Trophoblast cell (in vitro differentiated cells and primary cell): ENCODE data around the gene KCNG3.

Source experiments
- DNase-seq, 2 donors: peaks; one replicate each; pipeline ENCODE4 v3.0.0-alpha.2; 2016
- H2AFZ ChIP-seq: 2 replicates; pipeline ENCODE4 v1.6.1; 2013; ENCODE audit warnings: low read length, moderate library complexity, mild to moderate bottlenecking; ENCODE audit not compliant: insufficient read depth, poor library complexity
- H2AK5ac ChIP-seq: 2 replicates; pipeline ENCODE4 v1.6.1; 2013; ENCODE audit warnings: mild to moderate bottlenecking, low read length
- H2BK120ac ChIP-seq: 2 replicates; pipeline ENCODE4 v1.6.1; 2013; ENCODE audit warnings: low read length, mild to moderate bottlenecking, moderate library complexity; ENCODE audit not compliant: insufficient read depth, poor library complexity
- H2BK12ac ChIP-seq: 2 replicates; pipeline ENCODE4 v1.6.1; 2013; ENCODE audit warnings: mild to moderate bottlenecking, low read length, moderate library complexity
- H2BK5ac ChIP-seq: 2 replicates; pipeline ENCODE4 v1.6.1; 2013; ENCODE audit warnings: low read length, low read depth, moderate library complexity, mild to moderate bottlenecking; ENCODE audit not compliant: poor library complexity
- H3K14ac ChIP-seq: 2 replicates; pipeline ENCODE4 v1.6.1; 2013; ENCODE audit warnings: mild to moderate bottlenecking, low read length
- H3K18ac ChIP-seq: 2 replicates; pipeline ENCODE4 v1.6.1; 2013; ENCODE audit warnings: mild to moderate bottlenecking, low read length
- H3K23ac ChIP-seq: 2 replicates; pipeline ENCODE4 v1.6.1; 2013; ENCODE audit warnings: low read length
- H3K27ac ChIP-seq: 2 replicates; pipeline ENCODE4 v1.5.1; 2013; ENCODE audit warnings: low read depth, mild to moderate bottlenecking, inconsistent platforms, low read length, moderate library complexity
- H3K27me3 ChIP-seq: 2 replicates; pipeline ENCODE4 v1.6.1; 2013; ENCODE audit warnings: inconsistent platforms, mild to moderate bottlenecking, low read length, moderate library complexity; ENCODE audit not compliant: insufficient read depth
- H3K36me3 ChIP-seq, 2 experiments: 1 replicate in 1 of 2; 2 replicates in 1 of 2; pipeline ENCODE4 v1.6.1; 2013; ENCODE audit warnings: low read length in 2 of 2, mild to moderate bottlenecking in 2 of 2, moderate library complexity in 1 of 2; ENCODE audit not compliant: insufficient read depth in 2 of 2, control insufficient read depth in 1 of 2
- H3K4ac ChIP-seq: 2 replicates; pipeline ENCODE4 v1.6.1; 2013; ENCODE audit warnings: low read depth, mild to moderate bottlenecking, low read length, moderate library complexity
- H3K4me1 ChIP-seq, 2 experiments: 1 replicate in 1 of 2; 2 replicates in 1 of 2; pipeline ENCODE4 v1.6.1; 2013; ENCODE audit warnings: low read length in 2 of 2, mild to moderate bottlenecking in 2 of 2, moderate library complexity in 1 of 2; ENCODE audit not compliant: insufficient read depth in 2 of 2, control insufficient read depth in 1 of 2
- H3K4me2 ChIP-seq: 2 replicates; pipeline ENCODE4 v1.6.1; 2013; ENCODE audit warnings: inconsistent platforms, mild to moderate bottlenecking, low read length, moderate library complexity
- H3K4me3 ChIP-seq: 2 replicates; pipeline ENCODE4 v1.5.1; 2013; ENCODE audit warnings: mild to moderate bottlenecking, low read depth, low read length, inconsistent platforms
- H3K79me1 ChIP-seq: one replicate; pipeline ENCODE4 v1.6.1; 2013; ENCODE audit warnings: low read length
- H3K79me2 ChIP-seq: 2 replicates; pipeline ENCODE4 v1.6.1; 2013; ENCODE audit warnings: low read length, mild to moderate bottlenecking; ENCODE audit not compliant: control insufficient read depth, insufficient read depth, poor library complexity
- H3K9ac ChIP-seq: 2 replicates; pipeline ENCODE4 v1.6.1; 2013; ENCODE audit warnings: mild to moderate bottlenecking, low read length
- H3K9me3 ChIP-seq: 2 replicates; pipeline ENCODE4 v1.6.1; 2013; ENCODE audit warnings: low read depth, mild to moderate bottlenecking, control low read depth, inconsistent platforms, low read length; ENCODE audit not compliant: insufficient read depth
- H4K12ac ChIP-seq: 2 replicates; pipeline ENCODE4 v1.6.1; 2013; ENCODE audit warnings: low read depth, mild to moderate bottlenecking, low read length, moderate library complexity
- H4K8ac ChIP-seq: 2 replicates; pipeline ENCODE4 v1.6.1; 2013; ENCODE audit warnings: low read depth, mild to moderate bottlenecking, low read length, moderate library complexity
- H4K91ac ChIP-seq: one replicate; pipeline ENCODE4 v1.6.1; 2013; ENCODE audit warnings: low read depth, mild to moderate bottlenecking, low read length, moderate library complexity
- WGBS: extraction: QIAGEN DNeasy Blood & Tissue Kit; methylation state at CpG from one replicate; pipeline ENCODE4 v1.1.7; 2013; ENCODE audit warnings: missing lambda C conversion rate; ENCODE audit not compliant: insufficient read length, insufficient coverage; ENCODE audit errors: extremely low coverage; 5-methylcytosine and 5-hydroxymethylcytosine counted together

The KCNG3 gene

GRCh38 chr2:42503291-42503690 is 9.5 kb upstream of the KCNG3 start:
- no peak overlapping the region for H2BK120ac ChIP-seq
- H3K27me3 ChIP-seq, result no peaks in the 10 kb centered on the region
- H3K4me3 ChIP-seq, result no peak overlapping the region
- H3K4ac ChIP-seq, result no peak overlapping the region
- H3K27ac ChIP-seq, result no peak overlapping the region
- no CpG with 5 or more reads among the region's 2 CpGs for WGBS
- H4K12ac ChIP-seq, result no peak overlapping the region
- DNase-seq, result no peak
- H4K91ac ChIP-seq, result no peak overlapping the region
- H3K79me2 ChIP-seq, result no peaks in the 10 kb centered on the region
- no peak overlapping the region for H4K8ac ChIP-seq
- H3K14ac ChIP-seq, result no peak overlapping the region
- no peak overlapping the region for H2BK12ac ChIP-seq
- no peak overlapping the region for H2BK5ac ChIP-seq
- no peak overlapping the region for H2AK5ac ChIP-seq
- H3K9ac ChIP-seq, result no peak overlapping the region
- H3K4me2 ChIP-seq, result no peak overlapping the region
- H3K9me3 ChIP-seq, result no peaks in the 10 kb centered on the region
- H3K4me1 ChIP-seq, result no peaks in the 10 kb centered on the region
- no peaks in the 10 kb centered on the region for H3K36me3 ChIP-seq
- H2AFZ ChIP-seq, result no peak overlapping the region
- no peak overlapping the region for H3K18ac ChIP-seq
- H3K23ac ChIP-seq, result no peak overlapping the region
- H3K79me1 ChIP-seq, result no peaks in the 10 kb centered on the region

- no peak overlapping the region for H2AFZ ChIP-seq
- no CpG with 5 or more reads among the region's 3 CpGs for WGBS
- H3K27ac ChIP-seq, result no peak overlapping the region
- no peaks in the 10 kb centered on the region for H3K36me3 ChIP-seq
- no peak for DNase-seq
- H2BK120ac ChIP-seq, result no peak overlapping the region
- H4K12ac ChIP-seq, result no peak overlapping the region
- H3K27me3 ChIP-seq, result peaks cover 3% of the 10 kb centered on the region
- no peak overlapping the region for H3K4ac ChIP-seq
- no peak overlapping the region for H3K18ac ChIP-seq
- H2BK12ac ChIP-seq, result no peak overlapping the region
- H3K4me3 ChIP-seq, result no peak overlapping the region
- H3K79me2 ChIP-seq, result no peaks in the 10 kb centered on the region
- H4K8ac ChIP-seq, result no peak overlapping the region
- H2AK5ac ChIP-seq, result no peak overlapping the region
- no peak overlapping the region for H3K9ac ChIP-seq
- H2BK5ac ChIP-seq, result no peak overlapping the region
- no peak overlapping the region for H3K4me2 ChIP-seq
- H3K79me1 ChIP-seq, result no peaks in the 10 kb centered on the region
- H4K91ac ChIP-seq, result no peak overlapping the region
- H3K4me1 ChIP-seq, result peaks cover 4 to 8% of the 10 kb centered on the region in 2 experiments
- H3K9me3 ChIP-seq, result peaks cover under 1% of the 10 kb centered on the region
- H3K23ac ChIP-seq, result no peak overlapping the region
- no peak overlapping the region for H3K14ac ChIP-seq
Measured at GRCh38 chr2:42498497-42498896, 4.7 kb upstream of the KCNG3 start.

GRCh38 chr2:42495611-42496010 is 1.8 kb upstream of the KCNG3 start:
- H3K4me1 ChIP-seq, result peaks cover 8 to 17% of the 10 kb centered on the region in 2 experiments
- no peak overlapping the region for H2AFZ ChIP-seq
- H3K4ac ChIP-seq, result no peak overlapping the region
- H4K8ac ChIP-seq, result no peak overlapping the region
- no peak overlapping the region for H3K14ac ChIP-seq
- no peak overlapping the region for H3K9ac ChIP-seq
- no peak overlapping the region for H2BK120ac ChIP-seq
- no peak overlapping the region for H3K27ac ChIP-seq
- H2BK5ac ChIP-seq, result no peak overlapping the region
- H3K36me3 ChIP-seq, result no peaks in the 10 kb centered on the region
- no peaks in the 10 kb centered on the region for H3K79me2 ChIP-seq
- peaks cover 15% of the 10 kb centered on the region for H3K27me3 ChIP-seq
- no peak overlapping the region for H2BK12ac ChIP-seq
- H3K9me3 ChIP-seq, result peaks cover 10% of the 10 kb centered on the region
- H4K91ac ChIP-seq, result no peak overlapping the region
- H3K18ac ChIP-seq, result no peak overlapping the region
- no peak overlapping the region for H2AK5ac ChIP-seq
- no peak overlapping the region for H3K4me3 ChIP-seq
- H3K4me2 ChIP-seq, result no peak overlapping the region
- DNase-seq, result no peak
- no peak overlapping the region for H4K12ac ChIP-seq
- no CpG with 5 or more reads among the region's 6 CpGs for whole genome bisulfite sequencing
- H3K79me1 ChIP-seq, result no peaks in the 10 kb centered on the region
- H3K23ac ChIP-seq, result no peak overlapping the region

GRCh38 chr2:42495234-42495581 is 1.4 kb upstream of the KCNG3 start:
- no CpG with 5 or more reads among the region's 1 CpG for WGBS
- H2AFZ ChIP-seq, result no peak overlapping the region
- H3K36me3 ChIP-seq, result no peaks in the 10 kb centered on the region
- H4K12ac ChIP-seq, result no peak overlapping the region
- no peak overlapping the region for H4K8ac ChIP-seq
- peaks cover 10% of the 10 kb centered on the region for H3K9me3 ChIP-seq
- H3K27ac ChIP-seq, result no peak overlapping the region
- no peak overlapping the region for H4K91ac ChIP-seq
- no peak overlapping the region for H3K18ac ChIP-seq
- H3K4me2 ChIP-seq, result no peak overlapping the region
- H3K9ac ChIP-seq, result no peak overlapping the region
- no peak overlapping the region for H3K4me3 ChIP-seq
- H3K23ac ChIP-seq, result no peak overlapping the region
- peaks cover 8 to 17% of the 10 kb centered on the region in 2 experiments for H3K4me1 ChIP-seq
- no peaks in the 10 kb centered on the region for H3K79me2 ChIP-seq
- no peak overlapping the region for H2BK120ac ChIP-seq
- no peak overlapping the region for H2AK5ac ChIP-seq
- no peaks in the 10 kb centered on the region for H3K79me1 ChIP-seq
- H3K14ac ChIP-seq, result no peak overlapping the region
- H2BK12ac ChIP-seq, result no peak overlapping the region
- no peak overlapping the region for H3K4ac ChIP-seq
- no peak overlapping the region for H2BK5ac ChIP-seq
- peaks cover 15% of the 10 kb centered on the region for H3K27me3 ChIP-seq
- DNase-seq, result no peak
